HUES6 (cell line): ENCODE data around the gene KIF26A.
A peak's percentile ranks its signal among the peaks of the same experiment; 100 is the strongest.
"Not testable (repeated sequence)": the region's sequence is repeated elsewhere in the genome, so short reads cannot be mapped to it uniquely, and the experiment has no call there.

Experiments
- H3K27ac ChIP-seq: 2 replicates; pipeline ENCODE4 v1.7.0; 2013; ENCODE audit warnings: low read depth, mild to moderate bottlenecking, low read length, inconsistent platforms
- H3K27me3 ChIP-seq: 2 replicates; pipeline ENCODE4 v1.6.1; 2013; ENCODE audit warnings: low read length; ENCODE audit not compliant: control insufficient read depth, insufficient read depth
- H3K36me3 ChIP-seq: 2 replicates; pipeline ENCODE4 v1.6.1; 2013; ENCODE audit warnings: low read length; ENCODE audit not compliant: control insufficient read depth, insufficient read depth
- H3K4me1 ChIP-seq: 2 replicates; pipeline ENCODE4 v1.6.1; 2013; ENCODE audit warnings: low read length; ENCODE audit not compliant: control insufficient read depth, insufficient read depth
- H3K4me3 ChIP-seq: 2 replicates; pipeline ENCODE4 v1.5.1; 2013; ENCODE audit warnings: low read depth, low read length
- H3K9ac ChIP-seq: one replicate; pipeline ENCODE4 v1.6.1; 2013; ENCODE audit warnings: mild to moderate bottlenecking, low read length
- H3K9me3 ChIP-seq: 2 replicates; pipeline ENCODE4 v1.6.1; 2013; ENCODE audit warnings: low read depth, low read length; ENCODE audit not compliant: control insufficient read depth, insufficient read depth

The KIF26A gene

DNA sequence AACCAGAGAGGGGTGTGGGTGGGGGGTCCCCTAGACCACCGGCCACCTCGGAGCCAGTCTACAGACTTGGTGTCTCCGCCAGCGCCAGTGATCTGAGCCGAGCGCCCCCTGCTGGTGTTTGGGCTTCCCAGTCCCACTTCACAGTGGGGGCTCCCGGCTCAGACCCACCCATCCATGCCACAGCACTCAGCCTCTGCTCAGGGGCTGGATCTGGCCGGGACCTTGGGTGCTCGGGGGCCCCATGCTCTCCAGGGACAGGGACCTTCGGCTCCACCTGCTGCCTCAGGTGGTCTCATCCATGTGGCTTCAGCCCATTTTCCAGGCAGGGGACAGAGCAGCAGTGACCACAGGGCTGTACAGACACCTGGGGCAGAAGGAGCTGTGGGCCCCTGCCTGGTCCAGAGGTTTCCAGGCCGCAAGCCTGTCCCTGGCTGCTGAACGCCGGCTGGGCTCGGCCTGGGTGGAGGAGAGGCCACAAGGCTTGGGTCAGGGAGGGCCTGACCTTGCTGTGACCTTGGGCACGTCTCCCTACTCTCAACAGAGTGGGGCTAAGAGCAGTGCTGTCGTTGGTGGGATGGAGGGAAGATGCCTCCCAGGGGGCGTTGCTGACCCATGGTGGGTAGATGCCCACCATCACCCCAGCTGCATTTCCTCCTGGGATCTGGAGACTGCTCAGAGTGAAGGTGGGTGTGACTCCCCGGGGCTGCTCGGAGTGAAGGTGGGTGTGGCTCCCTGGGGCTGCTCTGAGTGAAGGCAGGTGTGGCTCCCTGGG is 86.3 kb downstream of the KIF26A start:
- peaks cover 13% of the 10 kb centered on the region for H3K9me3 ChIP-seq
- H3K27ac ChIP-seq, result 0 out of 2 replicates have a peak overlapping the region, but pooled peaks have one; percentile 51
- no peak overlapping the region for H3K4me3 ChIP-seq
- peaks cover 40% of the 10 kb centered on the region for H3K4me1 ChIP-seq
- no peaks in the 10 kb centered on the region for H3K27me3 ChIP-seq
- no peak overlapping the region for H3K9ac ChIP-seq
- H3K36me3 ChIP-seq, result no peaks in the 10 kb centered on the region

DNA sequence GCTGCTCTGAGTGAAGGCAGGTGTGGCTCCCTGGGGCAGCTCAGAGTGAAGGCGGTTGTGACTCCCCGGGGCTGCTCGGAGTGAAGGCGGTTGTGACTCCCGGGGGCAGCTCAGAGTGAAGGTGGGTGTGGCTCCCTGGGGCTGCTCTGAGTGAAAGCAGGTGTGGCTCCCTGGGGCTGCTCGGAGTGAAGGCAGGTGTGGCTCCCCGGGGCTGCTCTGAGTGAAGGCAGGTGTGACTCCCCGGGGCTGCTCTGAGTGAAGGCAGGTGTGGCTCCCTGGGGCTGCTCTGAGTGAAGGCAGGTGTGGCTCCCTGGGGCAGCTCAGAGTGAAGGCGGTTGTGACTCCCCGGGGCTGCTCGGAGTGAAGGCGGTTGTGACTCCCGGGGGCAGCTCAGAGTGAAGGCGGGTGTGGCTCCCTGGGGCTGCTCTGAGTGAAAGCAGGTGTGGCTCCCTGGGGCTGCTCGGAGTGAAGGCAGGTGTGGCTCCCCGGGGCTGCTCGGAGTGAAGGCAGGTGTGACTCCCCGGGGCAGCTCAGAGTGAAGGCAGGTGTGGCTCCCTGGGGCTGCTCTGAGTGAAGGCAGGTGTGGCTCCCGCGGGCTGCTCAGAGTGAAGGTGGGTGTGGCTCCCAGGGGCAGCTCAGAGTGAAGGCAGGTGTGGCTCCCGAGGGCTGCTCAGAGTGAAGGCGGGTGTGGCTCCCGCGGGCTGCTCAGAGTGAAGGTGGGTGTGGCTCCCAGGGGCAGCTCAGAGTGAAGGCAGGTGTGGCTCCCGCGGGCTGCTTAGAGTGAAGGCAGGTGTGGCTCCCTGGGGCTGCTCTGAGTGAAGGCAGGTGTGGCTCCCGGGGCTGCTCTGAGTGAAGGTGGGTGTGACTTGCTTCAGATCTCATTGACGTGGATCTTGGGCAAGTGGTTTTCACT is 87.1 kb downstream of the KIF26A start:
- Histone ChIP-seq H3K4me1 (peaks cover 32% of the 10 kb centered on the region), H3K9me3 (peaks cover 13% of the 10 kb centered on the region)
- H3K27ac ChIP-seq, H3K9ac ChIP-seq, H3K4me3 ChIP-seq, H3K36me3 ChIP-seq, H3K27me3 ChIP-seq: not testable (repeated sequence)

DNA sequence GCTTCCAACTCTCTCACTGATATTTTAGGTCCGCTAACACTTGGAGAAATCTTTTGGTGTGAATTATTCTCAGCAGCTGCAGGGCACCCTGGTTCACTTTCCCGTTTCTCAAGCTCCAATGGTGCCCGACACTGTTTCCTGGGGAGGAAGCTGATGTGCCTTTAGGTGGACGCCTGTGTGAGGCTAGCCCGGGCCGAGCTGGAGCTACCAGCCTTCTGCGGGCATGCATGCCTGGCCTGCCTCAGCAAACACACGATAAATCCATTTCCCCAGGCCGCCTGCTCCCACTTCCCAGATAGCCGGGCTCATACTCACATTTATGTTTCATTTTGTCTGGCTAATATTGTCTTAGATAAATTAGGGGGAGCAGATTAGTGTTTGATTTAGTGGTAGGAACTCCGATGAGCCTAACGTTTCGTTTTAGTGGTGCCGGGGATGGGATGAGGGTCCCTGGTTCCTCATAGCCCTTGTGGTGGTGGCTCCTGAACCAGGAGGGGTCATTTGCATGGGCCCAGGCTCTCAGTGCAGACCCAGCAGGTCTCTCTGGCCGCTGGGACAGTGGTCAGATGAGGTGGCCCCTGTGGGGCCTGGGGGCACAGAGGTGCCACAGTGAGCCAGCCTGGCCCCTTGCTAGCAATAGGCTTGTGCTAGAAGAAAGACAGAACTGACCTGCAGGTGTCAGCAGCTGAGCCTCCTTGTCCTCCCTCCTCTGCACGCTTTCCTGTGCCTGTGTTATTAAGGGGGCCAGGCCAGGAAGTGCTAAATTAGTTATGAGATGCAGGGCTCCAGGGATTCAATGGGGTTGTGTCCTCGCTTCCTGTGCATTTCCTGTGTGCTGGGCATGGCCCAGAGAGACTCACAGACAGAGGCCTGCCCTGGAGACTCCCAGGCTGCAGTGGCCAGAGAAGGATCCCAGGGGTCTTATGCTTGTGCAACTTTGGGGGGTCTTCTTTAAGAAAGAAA is 88.3 kb downstream of the KIF26A start:
- no peaks in the 10 kb centered on the region for H3K27me3 ChIP-seq
- H3K4me3 ChIP-seq, result no peak overlapping the region
- H3K9ac ChIP-seq, result no peak overlapping the region
- no peak overlapping the region for H3K27ac ChIP-seq
- H3K4me1 ChIP-seq, result peaks cover 31% of the 10 kb centered on the region
- peaks cover 15% of the 10 kb centered on the region for H3K9me3 ChIP-seq
- H3K36me3 ChIP-seq, result no peaks in the 10 kb centered on the region

- Histone ChIP-seq H3K27ac (no peak overlapping the region), H3K9ac (no peak overlapping the region), H3K27me3 (no peaks in the 10 kb centered on the region), H3K4me1 (peaks cover 28% of the 10 kb centered on the region), H3K4me3 (no peak overlapping the region), H3K36me3 (no peaks in the 10 kb centered on the region), H3K9me3 (peaks cover 26% of the 10 kb centered on the region)
Measured at GRCh38 chr14:104227806-104228205, 89.4 kb downstream of the KIF26A start.

- no peaks in the 10 kb centered on the region for H3K36me3 ChIP-seq
- no peak overlapping the region for H3K27ac ChIP-seq
- no peak overlapping the region for H3K9ac ChIP-seq
- H3K27me3 ChIP-seq, result no peaks in the 10 kb centered on the region
- no peak overlapping the region for H3K4me3 ChIP-seq
- peaks cover 30% of the 10 kb centered on the region for H3K9me3 ChIP-seq
- peaks cover 25% of the 10 kb centered on the region for H3K4me1 ChIP-seq
Measured at GRCh38 chr14:104228221-104228620, 89.8 kb downstream of the KIF26A start.

GRCh38 chr14:104228716-104229533 is 90.5 kb downstream of the KIF26A start:
- Histone ChIP-seq H3K4me1 (peaks cover 18% of the 10 kb centered on the region), H3K9ac (no peak overlapping the region), H3K36me3 (no peaks in the 10 kb centered on the region), H3K4me3 (no peak overlapping the region), H3K27ac (no peak overlapping the region), H3K9me3 (peaks cover 36% of the 10 kb centered on the region), H3K27me3 (no peaks in the 10 kb centered on the region)

DNA sequence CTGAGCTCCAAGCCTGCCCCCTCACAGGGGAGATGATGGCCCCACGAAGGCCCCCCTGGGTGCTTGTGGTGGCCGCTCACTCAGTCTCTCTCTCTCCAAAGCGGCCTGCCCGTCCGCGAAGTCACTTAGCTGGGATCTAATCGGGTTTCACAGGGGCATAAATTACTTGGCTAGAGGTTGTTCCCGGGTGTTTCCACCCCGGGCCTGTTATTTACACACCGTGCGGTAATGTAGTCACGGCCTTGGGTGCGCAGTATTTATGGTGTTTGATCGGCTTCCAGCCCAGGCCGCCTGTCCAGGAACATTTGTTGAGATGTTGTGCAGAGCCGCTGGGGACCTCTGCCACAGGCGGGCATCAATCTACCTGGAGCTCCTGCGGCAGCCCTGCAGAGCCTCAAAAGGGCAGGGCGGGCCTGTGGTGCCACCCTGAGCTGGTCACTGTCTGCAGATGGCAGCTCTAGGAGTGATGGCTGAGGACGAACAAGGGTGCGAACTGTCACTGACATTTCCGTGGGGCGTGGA is 91.2 kb downstream of the KIF26A start:
- Histone ChIP-seq H3K4me3 (no peak overlapping the region), H3K27me3 (no peaks in the 10 kb centered on the region), H3K27ac (no peak overlapping the region), H3K36me3 (no peaks in the 10 kb centered on the region), H3K4me1 (peaks cover 12% of the 10 kb centered on the region), H3K9ac (no peak overlapping the region), H3K9me3 (peaks cover 43% of the 10 kb centered on the region)

DNA sequence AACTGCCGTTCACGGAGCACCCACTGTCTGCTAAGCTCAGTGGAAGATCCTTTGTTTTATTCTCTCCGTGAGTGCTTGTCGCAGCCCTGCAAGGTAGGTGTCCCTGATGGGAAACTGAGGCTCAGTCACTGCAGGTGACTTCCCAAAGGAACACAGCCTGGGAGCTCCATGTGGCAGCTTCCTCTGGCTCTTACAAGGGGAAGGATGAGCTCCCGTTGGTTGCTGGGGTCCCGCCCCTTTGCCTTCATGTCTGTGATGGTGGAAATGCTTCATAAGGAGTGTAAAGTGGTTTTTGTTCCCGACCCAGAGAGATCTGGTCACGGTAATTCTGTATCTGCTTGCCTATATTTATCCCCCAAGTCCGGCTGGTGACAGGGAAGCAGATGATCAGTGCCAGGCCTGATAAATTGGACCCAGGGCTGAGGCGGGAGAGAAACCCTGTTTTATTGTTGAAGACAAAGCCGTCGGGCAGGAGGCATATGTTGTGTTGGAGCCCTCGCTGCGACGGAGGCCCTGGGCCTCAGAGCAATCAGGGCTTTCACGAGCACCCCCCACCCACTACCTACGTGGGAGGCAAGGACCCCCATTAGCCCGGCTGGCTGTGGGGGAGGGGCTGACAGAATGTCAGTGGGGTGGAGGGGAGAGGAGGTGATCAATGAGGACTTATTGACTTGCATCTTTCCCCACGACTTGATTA is 91.9 kb downstream of the KIF26A start:
- Histone ChIP-seq H3K9me3 (peaks cover 50% of the 10 kb centered on the region), H3K9ac (no peak overlapping the region)

More for the DNA sequence above, 91.9 kb downstream of the KIF26A start:
- Histone ChIP-seq H3K4me3 (no peak overlapping the region), H3K4me1 (peaks cover 8% of the 10 kb centered on the region), H3K36me3 (no peaks in the 10 kb centered on the region), H3K27ac (no peak overlapping the region), H3K27me3 (no peaks in the 10 kb centered on the region)
